NCI-H345 treated with DMSO at 0.1 percent for 48 hours (cell line): ENCODE data around the gene ADARB2.
"Not testable (repeated sequence)": the region's sequence is repeated elsewhere in the genome, so short reads cannot be mapped to it uniquely, and the experiment has no call there.

Experiments used
- DNase-seq: peaks from one replicate; lab custom pipeline; 2025; ENCODE audit not compliant: unreplicated experiment; lab: John Stamatoyannopoulos, UW

Gene ADARB2

GRCh38 chr10:1169186-1169885 lies 568.0 kb downstream of the ADARB2 start:
- DNase-seq, result no peak

- DNase-seq, result no peak
Observed at GRCh38 chr10:1168763-1169162, 568.6 kb downstream of the ADARB2 start.

- no peak for DNase-seq
Observed at GRCh38 chr10:1166828-1167275, 570.5 kb downstream of the ADARB2 start.

- DNase-seq, result no peak
Observed at GRCh38 chr10:1166101-1166827, 571.1 kb downstream of the ADARB2 start.

GRCh38 chr10:1163831-1164230 lies 573.5 kb downstream of the ADARB2 start:
- DNase-seq, result no peak

GRCh38 chr10:1163204-1163660 lies 574.1 kb downstream of the ADARB2 start:
- DNase-seq, result no peak

GRCh38 chr10:1162481-1163203 lies 574.7 kb downstream of the ADARB2 start:
- DNase-seq, result no peak

- DNase-seq, result not testable (repeated sequence)
Observed at GRCh38 chr10:1161315-1161673, 576.0 kb downstream of the ADARB2 start.

- DNase-seq, result no peak
Observed at GRCh38 chr10:1160561-1161314, 576.6 kb downstream of the ADARB2 start.

- no peak for DNase-seq
Observed at GRCh38 chr10:1159131-1160061, 577.9 kb downstream of the ADARB2 start.

- DNase-seq, result not testable (repeated sequence)
Observed at GRCh38 chr10:1158536-1158935, 578.8 kb downstream of the ADARB2 start.

- no peak for DNase-seq
Observed at GRCh38 chr10:1158066-1158465, 579.3 kb downstream of the ADARB2 start.

GRCh38 chr10:1157615-1157933 lies 579.8 kb downstream of the ADARB2 start:
- DNase-seq, result no peak

- DNase-seq, result no peak
Observed at GRCh38 chr10:1156921-1157614, 580.3 kb downstream of the ADARB2 start.

GRCh38 chr10:1156616-1156886 lies 580.8 kb downstream of the ADARB2 start:
- DNase-seq, result no peak

- no peak for DNase-seq
Observed at GRCh38 chr10:1155791-1156615, 581.3 kb downstream of the ADARB2 start.

GRCh38 chr10:1154531-1155295 lies 582.6 kb downstream of the ADARB2 start:
- no peak for DNase-seq

- no peak for DNase-seq
Observed at GRCh38 chr10:1153805-1154351, 583.4 kb downstream of the ADARB2 start.
